WTC11 (cell line): Measurements from ENCODE around the gene FGFRL1. TPM values are rescaled to one million over a fixed set of nuclear protein-coding genes. Genes with fewer than 3 reads are reported as not detected.

Experiments used
- ATAC-seq: fragments of 200-7000 bp; cut with Tn5 transposase; 2 replicates; pipeline ENCODE4 v1.10.0; 2021; ENCODE audit warnings: mild to moderate bottlenecking, moderate library complexity
- CTCF ChIA-PET: fragments of 300-600 bp; sonication (Branson Sonifier 250); formaldehyde crosslinking; loops from one replicate; lab custom pipeline; 2021; ENCODE audit warnings: antibody characterized with exemption; lab: Charles Lee
- POLR2A ChIA-PET: fragments of 350-600 bp; sonication (Branson Sonifier 250); formaldehyde crosslinking; loops from one replicate; lab custom pipeline; 2021; ENCODE audit warnings: antibody characterized with exemption; lab: Charles Lee
- DNase-seq: peaks from one replicate; pipeline ENCODE4 v3.0.0; 2021; ENCODE audit warnings: low spot score
- H3K27ac Mint-ChIP-seq: 2 replicates; pipeline ENCODE4 v1.8.0; 2021; ENCODE audit warnings: mixed read lengths
- H3K27me3 Mint-ChIP-seq: 2 replicates; pipeline ENCODE4 v1.8.0; 2021; ENCODE audit warnings: low read depth, mild to moderate bottlenecking, moderate library complexity, mixed read lengths
- H3K36me3 Mint-ChIP-seq: 2 replicates; pipeline ENCODE4 v1.8.0; 2021; ENCODE audit warnings: mixed read lengths
- H3K4me1 Mint-ChIP-seq: 2 replicates; pipeline ENCODE4 v1.8.0; 2022; ENCODE audit warnings: mixed read lengths
- H3K4me3 Mint-ChIP-seq: 2 replicates; pipeline ENCODE4 v1.8.0; 2021; ENCODE audit warnings: mild to moderate bottlenecking, moderate library complexity, mixed read lengths
- H3K9me3 Mint-ChIP-seq: 2 replicates; pipeline ENCODE4 v1.8.0; 2021; ENCODE audit warnings: mixed read lengths
- GABPB1 ChIP-seq: sonication (generic); formaldehyde crosslinking; IDR thresholded peaks from 2 replicates; pipeline ENCODE4 v1.8.1; 2023; ENCODE audit warnings: mild to moderate bottlenecking, missing genetic modification reagents
- MXD4 ChIP-seq: fragments of 250-450 bp; sonication (Bioruptor Pico); IDR thresholded peaks from 2 replicates; pipeline ENCODE4 v1.8.0; 2021; ENCODE audit warnings: mild to moderate bottlenecking, moderate library complexity, borderline replicate concordance
- NFE2L1 ChIP-seq: sonication (generic); formaldehyde crosslinking; IDR thresholded peaks from 2 replicates; pipeline ENCODE4 v1.8.1; 2023; ENCODE audit warnings: missing genetic modification reagents
- OVOL2 ChIP-seq: fragments of 250-450 bp; sonication (Bioruptor Pico); IDR thresholded peaks from 2 replicates; pipeline ENCODE4 v1.9.0; 2021; ENCODE audit warnings: mild to moderate bottlenecking, borderline replicate concordance
- TEAD1 ChIP-seq: sonication (generic); formaldehyde crosslinking; IDR thresholded peaks from 2 replicates; pipeline ENCODE4 v1.8.0; 2022; ENCODE audit warnings: mild to moderate bottlenecking, missing genetic modification reagents
- TP53 ChIP-seq: sonication (generic); formaldehyde crosslinking; IDR thresholded peaks from 2 replicates; pipeline ENCODE4 v1.8.1; 2023; ENCODE audit warnings: mild to moderate bottlenecking, missing genetic modification reagents
- ZNF138 ChIP-seq: sonication (generic); formaldehyde crosslinking; conservative IDR thresholded peaks from 2 replicates; pipeline ENCODE4 v1.8.1; 2022; ENCODE audit warnings: mild to moderate bottlenecking, moderate library complexity, missing genetic modification reagents
- ZNF396 ChIP-seq: fragments of 250-450 bp; sonication (Bioruptor Pico); IDR thresholded peaks from 2 replicates; pipeline ENCODE4 v1.8.0; 2021; ENCODE audit warnings: mild to moderate bottlenecking, moderate library complexity, borderline replicate concordance
- total RNA-seq: library from RNA; stranded (reverse); gene quantifications from 3 replicates; pipeline ENCODE4 v1.2.3, GENCODE V29; 2021
- TF ChIP-seq, protein P1 (sequence below): sonication (generic); formaldehyde crosslinking; IDR thresholded peaks from 2 replicates; pipeline ENCODE4 v1.8.1; 2023; ENCODE audit warnings: mild to moderate bottlenecking, missing genetic modification reagents, borderline replicate concordance
- TF ChIP-seq, protein P2 (sequence below): fragments of 250-450 bp; sonication (Bioruptor Pico); IDR thresholded peaks from 2 replicates; pipeline ENCODE4 v1.8.0; 2021; ENCODE audit warnings: mild to moderate bottlenecking
- TF ChIP-seq, protein P3 (sequence below): sonication (generic); formaldehyde crosslinking; IDR thresholded peaks from 2 replicates; pipeline ENCODE4 v1.8.1; 2022; ENCODE audit warnings: low read depth, missing genetic modification reagents, borderline replicate concordance
- TF ChIP-seq, protein P4 (sequence below): sonication (generic); formaldehyde crosslinking; IDR thresholded peaks from 2 replicates; pipeline ENCODE4 v1.8.1; 2023; ENCODE audit warnings: mild to moderate bottlenecking, missing genetic modification reagents
- TF ChIP-seq, protein P5 (sequence below): sonication (generic); formaldehyde crosslinking; IDR thresholded peaks from 2 replicates; pipeline ENCODE4 v1.8.0; 2022; ENCODE audit warnings: mild to moderate bottlenecking, missing genetic modification reagents
- TF ChIP-seq, protein P6 (sequence below): sonication (generic); formaldehyde crosslinking; IDR thresholded peaks from 2 replicates; pipeline ENCODE4 v1.8.1; 2023; ENCODE audit warnings: mild to moderate bottlenecking, missing genetic modification reagents
- TF ChIP-seq, protein P7 (sequence below): fragments of 250-450 bp; sonication (Bioruptor Pico); IDR thresholded peaks from 2 replicates; pipeline ENCODE4 v1.9.0; 2021; ENCODE audit warnings: mild to moderate bottlenecking, borderline replicate concordance

FGFRL1 gene
- total RNA-seq, 1 experiment from 2014 or later, result 25.9 TPM

DNA sequence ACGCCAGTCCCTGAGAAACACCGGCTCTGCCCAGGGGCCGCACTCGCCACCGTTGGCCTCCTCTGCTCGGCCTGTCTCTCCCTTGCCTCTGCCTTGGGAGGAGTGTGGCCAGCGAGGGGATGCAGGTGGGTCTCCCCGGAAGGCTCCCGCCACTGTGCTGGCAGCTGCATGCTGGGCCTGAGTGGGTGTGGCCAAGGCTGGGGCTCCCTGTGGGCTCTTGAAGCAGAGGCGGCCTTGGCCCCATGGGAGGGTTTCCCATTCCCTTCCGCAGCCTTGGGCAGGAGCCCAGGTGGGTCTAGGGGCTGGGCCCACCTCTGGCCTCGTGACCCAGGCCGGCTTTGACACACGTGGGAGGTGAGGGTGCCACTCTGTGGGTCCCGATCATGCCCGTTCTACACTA, 19.1 kb downstream of the FGFRL1 start (continued):
- TF ChIP-seq, protein P1, sequence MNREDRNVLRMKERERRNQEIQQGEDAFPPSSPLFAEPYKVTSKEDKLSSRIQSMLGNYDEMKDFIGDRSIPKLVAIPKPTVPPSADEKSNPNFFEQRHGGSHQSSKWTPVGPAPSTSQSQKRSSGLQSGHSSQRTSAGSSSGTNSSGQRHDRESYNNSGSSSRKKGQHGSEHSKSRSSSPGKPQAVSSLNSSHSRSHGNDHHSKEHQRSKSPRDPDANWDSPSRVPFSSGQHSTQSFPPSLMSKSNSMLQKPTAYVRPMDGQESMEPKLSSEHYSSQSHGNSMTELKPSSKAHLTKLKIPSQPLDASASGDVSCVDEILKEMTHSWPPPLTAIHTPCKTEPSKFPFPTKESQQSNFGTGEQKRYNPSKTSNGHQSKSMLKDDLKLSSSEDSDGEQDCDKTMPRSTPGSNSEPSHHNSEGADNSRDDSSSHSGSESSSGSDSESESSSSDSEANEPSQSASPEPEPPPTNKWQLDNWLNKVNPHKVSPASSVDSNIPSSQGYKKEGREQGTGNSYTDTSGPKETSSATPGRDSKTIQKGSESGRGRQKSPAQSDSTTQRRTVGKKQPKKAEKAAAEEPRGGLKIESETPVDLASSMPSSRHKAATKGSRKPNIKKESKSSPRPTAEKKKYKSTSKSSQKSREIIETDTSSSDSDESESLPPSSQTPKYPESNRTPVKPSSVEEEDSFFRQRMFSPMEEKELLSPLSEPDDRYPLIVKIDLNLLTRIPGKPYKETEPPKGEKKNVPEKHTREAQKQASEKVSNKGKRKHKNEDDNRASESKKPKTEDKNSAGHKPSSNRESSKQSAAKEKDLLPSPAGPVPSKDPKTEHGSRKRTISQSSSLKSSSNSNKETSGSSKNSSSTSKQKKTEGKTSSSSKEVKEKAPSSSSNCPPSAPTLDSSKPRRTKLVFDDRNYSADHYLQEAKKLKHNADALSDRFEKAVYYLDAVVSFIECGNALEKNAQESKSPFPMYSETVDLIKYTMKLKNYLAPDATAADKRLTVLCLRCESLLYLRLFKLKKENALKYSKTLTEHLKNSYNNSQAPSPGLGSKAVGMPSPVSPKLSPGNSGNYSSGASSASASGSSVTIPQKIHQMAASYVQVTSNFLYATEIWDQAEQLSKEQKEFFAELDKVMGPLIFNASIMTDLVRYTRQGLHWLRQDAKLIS, result no peak

DNA sequence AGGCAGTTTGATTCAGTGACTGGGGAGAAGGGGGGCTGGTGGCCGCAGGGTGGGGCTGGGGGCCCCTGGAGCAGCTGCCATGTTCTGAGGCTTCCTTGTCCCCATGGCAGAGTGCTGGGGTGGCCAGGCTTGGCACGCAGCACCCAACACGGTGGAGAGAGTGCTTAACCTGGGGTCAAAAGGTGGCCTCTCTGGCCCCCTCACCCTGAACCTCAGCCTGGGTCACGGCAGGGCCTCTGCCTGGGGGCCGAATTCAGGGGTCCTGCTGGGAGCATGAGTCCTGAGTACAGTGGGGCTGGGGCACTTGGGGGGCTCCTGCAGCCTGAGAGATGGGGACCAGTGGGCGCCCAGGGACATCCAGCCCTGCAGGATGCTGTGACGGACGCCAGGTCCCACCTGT, 19.9 kb downstream of the FGFRL1 start:
- Mint-ChIP-seq H3K36me3 (no peaks in the 10 kb centered on the region), H3K27me3 (no peaks in the 10 kb centered on the region)
- POLR2A ChIA-PET, result no interaction called here
- no peak for TF ChIP-seq GABPB1
- no peak for TF ChIP-seq NFE2L1 (CRISPR knock-in tag)
- TF ChIP-seq, protein P2, sequence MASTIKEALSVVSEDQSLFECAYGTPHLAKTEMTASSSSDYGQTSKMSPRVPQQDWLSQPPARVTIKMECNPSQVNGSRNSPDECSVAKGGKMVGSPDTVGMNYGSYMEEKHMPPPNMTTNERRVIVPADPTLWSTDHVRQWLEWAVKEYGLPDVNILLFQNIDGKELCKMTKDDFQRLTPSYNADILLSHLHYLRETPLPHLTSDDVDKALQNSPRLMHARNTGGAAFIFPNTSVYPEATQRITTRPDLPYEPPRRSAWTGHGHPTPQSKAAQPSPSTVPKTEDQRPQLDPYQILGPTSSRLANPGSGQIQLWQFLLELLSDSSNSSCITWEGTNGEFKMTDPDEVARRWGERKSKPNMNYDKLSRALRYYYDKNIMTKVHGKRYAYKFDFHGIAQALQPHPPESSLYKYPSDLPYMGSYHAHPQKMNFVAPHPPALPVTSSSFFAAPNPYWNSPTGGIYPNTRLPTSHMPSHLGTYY (CRISPR knock-in tag), result no peak
- TF ChIP-seq, protein P3, sequence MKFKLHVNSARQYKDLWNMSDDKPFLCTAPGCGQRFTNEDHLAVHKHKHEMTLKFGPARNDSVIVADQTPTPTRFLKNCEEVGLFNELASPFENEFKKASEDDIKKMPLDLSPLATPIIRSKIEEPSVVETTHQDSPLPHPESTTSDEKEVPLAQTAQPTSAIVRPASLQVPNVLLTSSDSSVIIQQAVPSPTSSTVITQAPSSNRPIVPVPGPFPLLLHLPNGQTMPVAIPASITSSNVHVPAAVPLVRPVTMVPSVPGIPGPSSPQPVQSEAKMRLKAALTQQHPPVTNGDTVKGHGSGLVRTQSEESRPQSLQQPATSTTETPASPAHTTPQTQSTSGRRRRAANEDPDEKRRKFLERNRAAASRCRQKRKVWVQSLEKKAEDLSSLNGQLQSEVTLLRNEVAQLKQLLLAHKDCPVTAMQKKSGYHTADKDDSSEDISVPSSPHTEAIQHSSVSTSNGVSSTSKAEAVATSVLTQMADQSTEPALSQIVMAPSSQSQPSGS, result no peak
- TF ChIP-seq TP53 (CRISPR knock-in tag), result no peak
- TF ChIP-seq, protein P4, sequence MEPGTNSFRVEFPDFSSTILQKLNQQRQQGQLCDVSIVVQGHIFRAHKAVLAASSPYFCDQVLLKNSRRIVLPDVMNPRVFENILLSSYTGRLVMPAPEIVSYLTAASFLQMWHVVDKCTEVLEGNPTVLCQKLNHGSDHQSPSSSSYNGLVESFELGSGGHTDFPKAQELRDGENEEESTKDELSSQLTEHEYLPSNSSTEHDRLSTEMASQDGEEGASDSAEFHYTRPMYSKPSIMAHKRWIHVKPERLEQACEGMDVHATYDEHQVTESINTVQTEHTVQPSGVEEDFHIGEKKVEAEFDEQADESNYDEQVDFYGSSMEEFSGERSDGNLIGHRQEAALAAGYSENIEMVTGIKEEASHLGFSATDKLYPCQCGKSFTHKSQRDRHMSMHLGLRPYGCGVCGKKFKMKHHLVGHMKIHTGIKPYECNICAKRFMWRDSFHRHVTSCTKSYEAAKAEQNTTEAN (CRISPR knock-in tag), result no peak
- no peak for TF ChIP-seq MXD4 (CRISPR knock-in tag)
- TF ChIP-seq TEAD1 (CRISPR knock-in tag), result no peak
- TF ChIP-seq OVOL2 (CRISPR knock-in tag), result no peak
- no peak for TF ChIP-seq ZNF396
- TF ChIP-seq ZNF138 (CRISPR knock-in tag), result no peak
- TF ChIP-seq, protein P5, sequence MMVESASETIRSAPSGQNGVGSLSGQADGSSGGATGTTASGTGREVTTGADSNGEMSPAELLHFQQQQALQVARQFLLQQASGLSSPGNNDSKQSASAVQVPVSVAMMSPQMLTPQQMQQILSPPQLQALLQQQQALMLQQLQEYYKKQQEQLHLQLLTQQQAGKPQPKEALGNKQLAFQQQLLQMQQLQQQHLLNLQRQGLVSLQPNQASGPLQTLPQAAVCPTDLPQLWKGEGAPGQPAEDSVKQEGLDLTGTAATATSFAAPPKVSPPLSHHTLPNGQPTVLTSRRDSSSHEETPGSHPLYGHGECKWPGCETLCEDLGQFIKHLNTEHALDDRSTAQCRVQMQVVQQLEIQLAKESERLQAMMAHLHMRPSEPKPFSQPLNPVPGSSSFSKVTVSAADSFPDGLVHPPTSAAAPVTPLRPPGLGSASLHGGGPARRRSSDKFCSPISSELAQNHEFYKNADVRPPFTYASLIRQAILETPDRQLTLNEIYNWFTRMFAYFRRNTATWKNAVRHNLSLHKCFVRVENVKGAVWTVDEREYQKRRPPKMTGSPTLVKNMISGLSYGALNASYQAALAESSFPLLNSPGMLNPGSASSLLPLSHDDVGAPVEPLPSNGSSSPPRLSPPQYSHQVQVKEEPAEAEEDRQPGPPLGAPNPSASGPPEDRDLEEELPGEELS (CRISPR knock-in tag), result no peak
- TF ChIP-seq, protein P6, sequence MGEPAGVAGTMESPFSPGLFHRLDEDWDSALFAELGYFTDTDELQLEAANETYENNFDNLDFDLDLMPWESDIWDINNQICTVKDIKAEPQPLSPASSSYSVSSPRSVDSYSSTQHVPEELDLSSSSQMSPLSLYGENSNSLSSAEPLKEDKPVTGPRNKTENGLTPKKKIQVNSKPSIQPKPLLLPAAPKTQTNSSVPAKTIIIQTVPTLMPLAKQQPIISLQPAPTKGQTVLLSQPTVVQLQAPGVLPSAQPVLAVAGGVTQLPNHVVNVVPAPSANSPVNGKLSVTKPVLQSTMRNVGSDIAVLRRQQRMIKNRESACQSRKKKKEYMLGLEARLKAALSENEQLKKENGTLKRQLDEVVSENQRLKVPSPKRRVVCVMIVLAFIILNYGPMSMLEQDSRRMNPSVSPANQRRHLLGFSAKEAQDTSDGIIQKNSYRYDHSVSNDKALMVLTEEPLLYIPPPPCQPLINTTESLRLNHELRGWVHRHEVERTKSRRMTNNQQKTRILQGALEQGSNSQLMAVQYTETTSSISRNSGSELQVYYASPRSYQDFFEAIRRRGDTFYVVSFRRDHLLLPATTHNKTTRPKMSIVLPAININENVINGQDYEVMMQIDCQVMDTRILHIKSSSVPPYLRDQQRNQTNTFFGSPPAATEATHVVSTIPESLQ (CRISPR knock-in tag), result no peak
- TF ChIP-seq, protein P7, sequence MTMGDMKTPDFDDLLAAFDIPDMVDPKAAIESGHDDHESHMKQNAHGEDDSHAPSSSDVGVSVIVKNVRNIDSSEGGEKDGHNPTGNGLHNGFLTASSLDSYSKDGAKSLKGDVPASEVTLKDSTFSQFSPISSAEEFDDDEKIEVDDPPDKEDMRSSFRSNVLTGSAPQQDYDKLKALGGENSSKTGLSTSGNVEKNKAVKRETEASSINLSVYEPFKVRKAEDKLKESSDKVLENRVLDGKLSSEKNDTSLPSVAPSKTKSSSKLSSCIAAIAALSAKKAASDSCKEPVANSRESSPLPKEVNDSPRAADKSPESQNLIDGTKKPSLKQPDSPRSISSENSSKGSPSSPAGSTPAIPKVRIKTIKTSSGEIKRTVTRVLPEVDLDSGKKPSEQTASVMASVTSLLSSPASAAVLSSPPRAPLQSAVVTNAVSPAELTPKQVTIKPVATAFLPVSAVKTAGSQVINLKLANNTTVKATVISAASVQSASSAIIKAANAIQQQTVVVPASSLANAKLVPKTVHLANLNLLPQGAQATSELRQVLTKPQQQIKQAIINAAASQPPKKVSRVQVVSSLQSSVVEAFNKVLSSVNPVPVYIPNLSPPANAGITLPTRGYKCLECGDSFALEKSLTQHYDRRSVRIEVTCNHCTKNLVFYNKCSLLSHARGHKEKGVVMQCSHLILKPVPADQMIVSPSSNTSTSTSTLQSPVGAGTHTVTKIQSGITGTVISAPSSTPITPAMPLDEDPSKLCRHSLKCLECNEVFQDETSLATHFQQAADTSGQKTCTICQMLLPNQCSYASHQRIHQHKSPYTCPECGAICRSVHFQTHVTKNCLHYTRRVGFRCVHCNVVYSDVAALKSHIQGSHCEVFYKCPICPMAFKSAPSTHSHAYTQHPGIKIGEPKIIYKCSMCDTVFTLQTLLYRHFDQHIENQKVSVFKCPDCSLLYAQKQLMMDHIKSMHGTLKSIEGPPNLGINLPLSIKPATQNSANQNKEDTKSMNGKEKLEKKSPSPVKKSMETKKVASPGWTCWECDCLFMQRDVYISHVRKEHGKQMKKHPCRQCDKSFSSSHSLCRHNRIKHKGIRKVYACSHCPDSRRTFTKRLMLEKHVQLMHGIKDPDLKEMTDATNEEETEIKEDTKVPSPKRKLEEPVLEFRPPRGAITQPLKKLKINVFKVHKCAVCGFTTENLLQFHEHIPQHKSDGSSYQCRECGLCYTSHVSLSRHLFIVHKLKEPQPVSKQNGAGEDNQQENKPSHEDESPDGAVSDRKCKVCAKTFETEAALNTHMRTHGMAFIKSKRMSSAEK, result no peak
- TF ChIP-seq, all 79 proteins: peak for 0
- no peak overlapping the region for H3K4me3 Mint-ChIP-seq
- H3K27ac Mint-ChIP-seq, result no peak overlapping the region
- no peaks in the 10 kb centered on the region for H3K9me3 Mint-ChIP-seq
- CTCF ChIA-PET, result interaction anchor here (1.2 kb wide), 1 partner anchor 21 kb away, joined by 3 read pairs; no protein-coding TSS in a partner anchor
- H3K4me1 Mint-ChIP-seq, result no peaks in the 10 kb centered on the region
- ATAC-seq (no peak), DNase-seq (no peak)
